ENCODE results near the gene ZNF25. TPM values are rescaled to one million over a fixed set of nuclear protein-coding genes. Genes with fewer than 3 reads are reported as not detected.
"Not testable (repeated sequence)": the region's sequence is repeated elsewhere in the genome, so short reads cannot be mapped to it uniquely, and the experiment has no call there.

ZNF25 gene
- total and polyA plus RNA-seq, 2 of the 4 experiments (the other 2 are of a cell fraction), result 5.1 to 9.5 TPM

DNA sequence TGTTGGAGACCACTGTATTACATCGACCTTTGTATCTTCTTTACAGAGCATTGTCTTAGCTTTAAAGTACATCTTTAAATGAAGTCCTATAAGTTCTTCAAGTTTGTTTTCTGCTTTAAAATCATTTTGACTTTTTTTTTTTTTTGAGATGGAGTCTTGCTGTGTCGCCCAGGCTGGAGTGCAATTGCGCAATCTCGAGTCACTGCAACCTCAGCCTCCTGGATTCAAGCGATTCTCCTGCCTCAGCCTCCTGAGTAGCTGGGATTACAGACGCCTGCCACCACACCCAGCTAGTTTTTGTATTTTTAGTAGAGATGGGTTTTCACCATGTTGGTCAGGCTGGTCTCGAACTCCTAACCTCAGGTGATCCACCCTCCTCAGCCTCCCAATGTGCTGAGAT is 68.3 kb downstream of the ZNF25 start:
- in situ Hi-C loops (cut with MboI; ENCODE audit: low sequenced_read_pairs); ATAC-seq (ENCODE audit: low read depth); CTCF ChIA-PET: not testable (repeated sequence)

More for the DNA sequence above, 68.3 kb downstream of the ZNF25 start:
- H3K56ac ChIP-seq (ENCODE audit: extremely low read depth, insufficient read depth, low read length); H3K4me2 ChIP-seq (ENCODE audit: low read depth, low read length); H2AK9ac ChIP-seq (replicated peaks; ENCODE audit: low read depth, low read length, poor library complexity); H4K91ac ChIP-seq (ENCODE audit: insufficient read depth, low read depth, low read length); H3K18ac ChIP-seq (ENCODE audit: low read depth, low read length); H4K20me1 ChIP-seq (ENCODE audit: insufficient read depth, low read length); H3K4ac ChIP-seq (ENCODE audit: low read depth, low read length); H2BK15ac ChIP-seq (ENCODE audit: low read depth, low read length); H3K4me3 ChIP-seq (ENCODE audit: insufficient read depth, low read depth, low read length); H4K5ac ChIP-seq (ENCODE audit: low read depth, low read length); H2BK20ac ChIP-seq (ENCODE audit: low read depth, low read length); dilution Hi-C loops (cut with HindIII; ENCODE audit: low sequenced_read_pairs, unreplicated experiment); H2BK120ac ChIP-seq (ENCODE audit: low read depth, low read length); H3K9me3 ChIP-seq (ENCODE audit: control insufficient read depth, insufficient read depth, low read length); H3K4me1 ChIP-seq (ENCODE audit: control insufficient read depth, insufficient read depth, low read length); H3K27ac ChIP-seq (ENCODE audit: insufficient read depth, low read length); H3K79me1 ChIP-seq (ENCODE audit: low read depth in 1 of 2, low read length in 2 of 2); H4K8ac ChIP-seq (ENCODE audit: low read depth in 2 of 2, low read length in 2 of 2); H3K9me1 ChIP-seq (ENCODE audit: insufficient read depth, low read length); BruUV-seq (replicated peaks); H2AFZ ChIP-seq (replicated peaks; ENCODE audit: low read length, poor library complexity); H3K9ac ChIP-seq (ENCODE audit: low read depth, low read length); DNase-seq; H3K23ac ChIP-seq (ENCODE audit: low read depth, low read length); H2BK5ac ChIP-seq (ENCODE audit: low read depth, low read length, poor library complexity, severe bottlenecking); H2AK5ac ChIP-seq (ENCODE audit: low read depth, low read length); H3K14ac ChIP-seq (replicated peaks; ENCODE audit: low read depth, low read length); intact Hi-C loops (cut with micrococcal nuclease); H3K27me3 ChIP-seq (ENCODE audit: control insufficient read depth, insufficient read depth, low read length); H3K36me3 ChIP-seq (ENCODE audit: control insufficient read depth, insufficient read depth, low read length): not testable (repeated sequence)
- POLR2A ChIA-PET (ENCODE audit: unreplicated experiment), result interaction anchor here (0.6 kb wide), 1 partner anchor 135 kb away, joined by 5 read pairs; no protein-coding TSS in a partner anchor
- WGBS, 2 experiments (ENCODE audit: extremely low coverage in 2 of 2, insufficient read length in 1 of 2), result no CpG with 5 or more reads among the region's 7 CpGs
- peak; percentile 68 for TF ChIP-seq CEBPB (IDR thresholded peaks at IDR 0.05; ENCODE audit: low read depth, low read length)
